HG03196 (cell line): ENCODE data around the gene ZNF304.
"Not testable (repeated sequence)": the region's sequence is repeated elsewhere in the genome, so short reads cannot be mapped to it uniquely, and the experiment has no call there.

Source experiments
- ATAC-seq: cut with Tn5 transposase; IDR thresholded peaks from one replicate; pipeline ENCODE4 v1.9.1; 2021; ENCODE audit not compliant: unreplicated experiment

ZNF304 gene

DNA sequence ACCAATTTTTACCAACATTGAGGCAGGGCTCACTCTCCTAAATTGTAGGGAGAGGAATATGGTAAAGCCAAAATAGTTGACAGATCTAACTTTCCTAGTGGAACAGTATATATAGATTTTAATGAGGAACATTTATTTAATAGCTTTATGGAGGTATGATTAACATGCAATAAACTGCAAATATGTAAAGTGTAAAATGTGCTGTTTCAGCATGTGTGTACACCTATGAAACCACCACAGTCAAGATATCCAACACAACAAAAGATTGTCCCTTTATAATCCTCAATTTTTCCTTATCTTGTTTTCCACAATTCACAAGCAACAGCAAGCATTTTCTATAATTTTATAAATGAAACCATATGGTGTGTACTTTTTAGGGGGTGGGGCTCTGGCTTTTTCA, 8.2 kb downstream of the ZNF304 start:
- ATAC-seq, result no peak

DNA sequence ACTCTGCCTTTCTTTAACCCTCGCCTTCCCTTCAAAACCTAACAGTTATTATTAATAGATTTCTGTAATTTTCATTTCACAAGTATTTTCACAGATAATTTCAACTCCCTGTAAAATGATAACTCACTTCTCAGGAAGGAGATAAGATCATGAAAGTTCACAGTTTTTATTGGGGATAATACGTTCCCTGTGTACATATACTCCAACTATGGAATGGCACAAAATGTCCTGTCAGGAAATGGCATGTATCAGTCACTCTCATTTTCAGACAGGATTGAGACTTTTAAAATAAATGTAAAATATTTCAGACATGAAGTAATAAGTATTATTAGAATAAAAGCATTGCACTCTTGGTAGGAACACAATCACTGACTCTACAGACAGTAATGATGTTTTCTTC, 11.3 kb downstream of the ZNF304 start:
- ATAC-seq, result no peak

DNA sequence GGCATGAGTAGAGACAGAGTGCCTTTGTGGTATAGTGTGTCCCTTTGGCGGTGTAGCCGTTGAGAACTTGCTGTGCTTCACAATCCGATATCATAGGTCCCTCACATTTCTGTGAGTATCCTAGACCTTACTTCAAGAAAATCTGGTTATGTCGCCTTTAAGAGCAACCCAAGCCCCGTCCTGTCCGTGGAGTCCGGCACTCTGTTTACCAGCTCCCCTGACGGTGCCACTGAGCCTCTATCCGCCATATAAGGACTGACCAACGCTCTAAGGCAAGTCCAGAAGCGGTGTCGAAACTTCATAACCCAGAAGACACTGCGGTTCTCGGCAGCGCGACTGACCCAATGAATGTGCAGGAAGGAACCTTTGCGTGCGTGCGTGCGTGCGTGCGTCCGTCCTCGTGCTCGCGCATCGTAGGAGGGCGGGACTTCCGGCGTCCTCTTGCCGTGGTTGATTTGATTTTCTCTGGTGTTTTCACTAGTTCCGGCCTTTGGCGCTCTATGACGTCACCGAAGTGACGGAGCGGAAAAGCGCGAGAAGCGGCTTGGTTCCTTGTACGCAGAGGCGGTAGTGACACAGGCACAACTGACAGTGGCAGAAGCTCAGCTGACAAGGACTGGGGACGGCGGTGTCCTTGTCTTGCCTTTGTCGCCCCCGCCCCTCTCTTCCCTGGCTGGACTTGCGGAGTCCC, 12.1 kb downstream of the ZNF304 start, which contains the start of the genes TRAPPC2B and ZNF547:
Gene TRAPPC2B (plus strand): TSS at position 555 of the 691 bp plus-strand sequence. CDS start 1,283 bp downstream, outside the sequence.
Gene ZNF547 (plus strand): TSS at position 555 of the 691 bp plus-strand sequence. CDS start 5,005 bp downstream, outside the sequence.
- ATAC-seq, result peak; percentile 95

DNA sequence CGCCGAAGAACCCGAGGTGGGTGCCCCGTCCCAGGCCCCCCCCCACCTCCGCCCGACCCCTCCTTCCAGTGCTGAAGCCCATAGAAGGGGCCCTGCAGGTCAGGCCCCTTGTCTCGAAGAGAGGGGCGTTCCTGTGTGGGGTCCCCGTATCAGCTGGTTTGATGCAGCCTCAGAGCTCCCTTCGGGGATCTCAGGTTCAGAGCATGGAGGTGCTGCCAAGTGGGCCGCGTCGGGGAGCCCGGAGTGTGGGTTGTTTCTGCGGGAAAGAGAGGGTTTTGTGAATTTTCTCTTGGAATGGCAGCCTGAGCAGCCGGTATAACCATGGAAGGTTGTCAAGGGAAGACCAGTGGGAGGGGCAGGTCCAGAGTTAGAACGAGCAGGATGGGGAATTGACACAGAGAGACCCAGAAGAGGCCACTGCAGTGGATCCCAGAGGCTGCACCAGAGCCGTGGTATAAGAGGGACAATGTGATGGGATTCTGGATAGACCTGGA, 12.7 kb downstream of the ZNF304 start:
- ATAC-seq, result no peak

DNA sequence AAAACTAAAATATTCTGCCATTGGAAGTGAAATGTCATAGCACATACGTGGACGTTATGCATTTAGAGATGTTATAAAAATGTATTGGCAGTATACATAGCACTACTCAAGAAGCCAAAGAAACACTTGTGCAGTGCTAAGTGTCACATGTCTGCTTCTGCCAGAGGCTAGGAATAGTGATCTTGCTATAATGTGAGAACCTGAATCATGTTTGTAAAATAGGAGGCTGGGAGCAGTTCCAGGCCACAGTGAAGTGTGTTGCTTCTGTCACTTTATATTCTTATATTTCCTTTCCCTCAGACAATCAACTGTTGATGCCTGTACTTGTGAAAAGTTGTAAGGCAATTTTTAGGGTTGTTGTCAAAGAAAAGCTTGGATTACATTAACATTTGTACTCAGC, 15.7 kb downstream of the ZNF304 start:
- ATAC-seq, result no peak

DNA sequence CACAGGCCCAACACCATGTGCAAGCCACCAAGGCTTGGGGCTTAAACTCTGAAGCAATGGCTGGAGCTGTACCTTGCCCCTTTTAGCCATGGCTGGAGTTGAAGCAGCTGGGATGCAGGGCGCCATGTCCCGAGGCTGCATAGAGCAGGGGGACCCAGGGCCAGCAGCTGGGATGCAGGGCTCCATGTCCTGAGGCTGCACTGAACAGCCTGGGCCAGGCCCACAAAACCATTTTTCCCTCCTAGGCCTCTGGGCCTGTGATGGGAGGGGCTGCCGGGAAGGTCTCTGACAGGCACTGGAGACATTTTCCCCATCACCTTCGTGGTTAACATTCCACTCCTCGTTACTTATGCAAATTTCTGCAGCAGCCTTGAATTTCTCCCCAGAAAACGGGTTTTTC, 23.1 kb downstream of the ZNF304 start:
- ATAC-seq, result no peak

DNA sequence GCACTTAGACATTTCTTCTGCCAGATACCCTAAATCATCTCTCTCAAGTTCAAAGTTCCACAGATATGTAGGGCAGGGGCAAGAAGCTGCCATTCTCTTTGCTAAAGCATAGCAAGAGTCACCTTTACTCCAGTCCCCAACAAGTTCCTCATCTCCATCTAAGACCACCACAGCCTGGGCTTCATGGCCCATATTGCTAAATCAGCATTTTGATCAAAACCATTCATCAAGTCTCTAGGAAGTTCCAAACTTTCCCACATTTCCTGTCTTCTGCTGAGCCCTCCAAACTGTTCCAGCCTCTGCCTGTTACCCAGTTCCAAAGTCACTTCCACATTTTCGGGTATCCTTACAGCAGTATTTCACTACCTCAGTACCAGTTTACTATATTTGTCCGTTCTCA, 23.6 kb downstream of the ZNF304 start:
- not testable (repeated sequence) for ATAC-seq

DNA sequence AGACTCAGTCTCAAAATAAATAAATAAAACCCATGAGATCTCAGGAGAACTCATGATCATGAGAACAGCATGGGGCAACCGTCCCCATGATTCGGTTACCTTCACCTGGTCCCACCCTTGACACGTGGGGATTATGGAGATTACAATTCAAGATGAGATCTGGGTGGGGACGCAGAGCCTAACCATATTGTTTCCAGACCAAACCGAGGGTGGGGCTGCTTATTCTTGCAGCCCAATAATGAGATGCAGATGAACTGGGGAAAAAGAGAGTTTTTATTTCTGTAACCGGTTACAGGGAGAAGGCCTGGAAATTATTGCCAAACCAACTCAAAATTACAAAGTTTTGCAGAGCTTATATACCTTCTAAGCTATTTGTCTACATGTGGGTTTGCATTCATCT, 25.1 kb downstream of the ZNF304 start:
- no peak for ATAC-seq

DNA sequence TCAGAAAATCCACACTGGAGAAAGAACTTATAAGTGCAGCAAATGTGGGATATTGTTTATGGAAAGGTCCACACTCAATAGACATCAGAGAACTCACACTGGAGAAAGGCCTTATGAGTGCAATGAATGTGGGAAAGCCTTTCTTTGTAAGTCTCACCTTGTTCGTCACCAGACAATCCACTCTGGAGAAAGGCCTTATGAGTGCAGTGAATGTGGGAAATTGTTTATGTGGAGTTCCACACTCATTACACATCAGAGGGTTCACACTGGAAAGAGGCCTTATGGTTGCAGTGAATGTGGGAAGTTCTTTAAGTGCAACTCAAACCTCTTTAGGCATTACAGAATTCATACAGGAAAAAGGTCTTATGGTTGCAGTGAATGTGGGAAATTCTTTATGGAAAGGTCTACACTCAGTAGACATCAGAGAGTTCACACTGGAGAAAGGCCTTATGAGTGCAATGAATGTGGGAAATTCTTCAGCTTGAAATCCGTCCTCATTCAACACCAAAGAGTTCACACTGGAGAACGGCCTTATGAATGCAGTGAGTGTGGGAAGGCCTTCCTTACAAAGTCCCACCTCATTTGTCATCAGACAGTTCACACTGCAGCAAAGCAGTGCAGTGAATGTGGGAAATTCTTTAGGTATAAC, 26.6 kb downstream of the ZNF304 start:
- ATAC-seq, result no peak

DNA sequence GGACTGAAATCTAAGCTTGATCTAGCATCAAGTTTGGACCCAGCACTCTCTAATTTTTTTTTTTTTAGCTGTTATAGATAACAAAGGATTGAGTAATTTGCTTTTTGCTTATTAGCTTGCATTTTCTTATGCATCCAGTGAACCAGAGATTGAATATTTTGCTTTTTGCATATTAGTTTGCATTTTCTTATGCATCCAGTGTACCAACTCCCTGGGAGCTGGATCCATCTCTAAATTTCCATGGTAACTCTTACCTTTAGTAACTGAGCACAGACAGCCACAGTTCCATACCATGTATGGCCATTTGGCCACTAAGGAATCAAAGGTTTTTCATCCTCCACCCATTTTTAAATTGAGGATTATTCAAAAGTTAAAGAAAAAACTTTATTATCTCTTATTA, 29.9 kb downstream of the ZNF304 start:
- no peak for ATAC-seq

DNA sequence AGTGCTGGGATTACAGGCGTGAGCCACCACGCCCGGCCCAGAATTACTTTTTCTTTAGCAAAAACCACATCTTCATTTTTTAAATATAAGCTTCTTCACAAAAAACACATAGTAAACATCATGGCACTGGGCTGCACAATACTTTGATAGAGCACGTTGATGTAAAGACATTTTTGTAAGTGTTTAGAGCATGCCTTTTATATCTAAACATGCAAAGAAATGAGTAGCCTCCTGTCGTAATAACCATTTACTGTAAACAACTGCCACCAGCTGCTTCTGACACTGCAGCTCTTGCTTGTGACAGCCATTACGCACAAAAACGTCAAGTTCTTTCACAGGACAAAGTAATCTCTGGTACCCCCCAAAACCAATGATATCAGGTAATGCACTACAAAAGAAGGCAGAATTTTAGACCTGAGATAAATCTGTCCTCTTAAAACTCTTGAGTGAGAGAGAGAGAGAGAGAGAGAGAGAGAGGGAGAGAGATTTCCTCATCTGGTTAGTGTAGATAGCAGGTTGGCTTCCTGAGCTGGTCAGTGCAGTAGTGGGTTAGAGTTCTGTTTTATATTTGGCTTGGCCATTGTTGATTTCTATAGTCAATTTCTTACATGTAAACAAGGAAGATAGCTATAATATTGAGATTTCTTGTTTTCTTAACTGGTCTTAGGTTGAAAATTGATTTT, 31.9 kb downstream of the ZNF304 start:
- ATAC-seq, result no peak

DNA sequence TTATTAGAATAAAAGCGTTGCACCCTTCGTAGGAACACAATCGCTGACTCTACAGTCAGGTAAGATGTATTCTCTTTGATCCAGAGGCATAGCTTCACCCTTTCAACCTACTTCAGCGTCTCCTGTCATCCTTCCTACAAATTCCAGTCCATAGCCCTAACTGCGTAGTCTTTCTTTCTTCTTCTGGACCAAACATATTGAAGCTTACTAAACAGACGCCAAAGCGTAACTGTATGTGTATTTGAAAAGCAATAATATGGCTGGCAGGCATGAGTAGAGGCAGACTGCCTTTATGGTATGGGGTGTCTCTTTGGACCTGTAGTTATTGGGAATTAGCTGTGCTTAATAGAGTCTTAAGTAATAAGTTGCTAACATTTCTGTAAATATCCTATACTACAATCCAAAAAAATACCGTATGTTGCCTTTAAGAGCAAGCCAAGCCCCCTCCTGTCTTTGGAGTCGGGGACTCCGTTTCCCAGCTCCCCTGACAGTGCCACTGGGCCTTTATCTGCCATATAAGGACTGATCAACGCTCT, 38.2 kb downstream of the ZNF304 start:
- ATAC-seq, result no peak

DNA sequence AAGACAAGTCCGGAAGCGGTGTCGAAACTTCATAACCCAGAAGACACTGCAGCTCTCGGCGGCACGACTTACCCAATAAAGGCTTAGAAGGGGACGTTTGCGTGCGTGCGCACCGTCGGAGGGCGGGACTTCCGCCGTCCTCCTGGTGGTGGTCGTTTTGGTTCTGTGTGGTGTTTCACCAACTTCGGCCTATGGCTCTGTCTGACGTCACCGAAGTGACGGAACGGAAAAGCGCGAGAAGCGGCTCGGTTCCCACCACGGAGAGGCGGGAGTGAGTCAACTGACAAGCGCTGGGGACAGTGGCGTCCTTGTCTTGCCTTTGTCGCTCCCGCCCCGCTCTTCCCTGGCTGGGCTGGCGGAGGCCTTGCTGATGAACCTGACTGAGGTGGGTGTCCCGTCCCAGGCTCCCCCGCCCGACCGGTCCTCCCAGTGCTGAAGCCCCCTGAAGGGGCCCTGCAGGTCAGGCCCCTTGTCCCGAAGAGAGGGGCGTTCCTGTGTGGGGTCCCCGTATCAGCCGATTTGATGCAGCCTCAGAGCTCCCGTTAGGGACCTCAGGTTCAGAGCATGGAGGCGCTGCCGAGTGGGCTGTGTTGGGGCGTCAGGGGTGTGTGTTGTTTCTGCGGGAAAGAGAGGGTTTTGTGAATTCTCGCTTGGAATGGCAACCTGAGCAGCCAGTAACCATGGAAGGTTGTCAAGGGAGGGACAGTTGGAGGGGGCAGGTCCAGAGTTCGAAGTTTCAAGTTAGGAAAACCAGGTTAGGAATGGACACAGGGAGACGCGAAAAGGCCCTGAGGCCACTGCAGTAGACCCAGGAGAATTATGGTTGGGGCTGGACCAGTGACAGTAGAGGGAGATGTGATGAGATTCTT, 38.9 kb downstream of the ZNF304 start, which contains the start of gene ZNF548:
Gene ZNF548 (plus strand): TSS at position 125 of the 869 bp plus-strand sequence. CDS start 246 bp downstream, at position 371.
- ATAC-seq, result peak; percentile 96

DNA sequence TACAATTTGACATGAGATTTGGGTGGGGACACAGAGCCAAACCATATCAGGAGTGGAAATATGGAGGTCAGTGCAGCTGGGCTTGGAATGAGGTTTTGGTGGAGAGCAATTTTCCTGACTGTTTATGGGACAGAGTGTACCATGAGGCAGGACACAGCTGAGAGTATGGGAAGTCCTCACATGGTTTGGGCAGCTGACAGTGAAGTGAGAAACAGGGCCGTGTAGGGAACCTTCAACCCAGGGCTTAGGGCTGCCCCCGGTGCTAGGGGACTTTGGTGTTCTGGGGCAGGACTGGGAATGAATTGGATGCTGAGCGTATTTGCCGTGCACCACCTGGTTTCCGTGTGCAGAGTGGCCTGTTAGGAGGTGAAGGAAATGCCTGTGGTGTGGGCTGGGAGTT, 44.6 kb downstream of the ZNF304 start:
- ATAC-seq, result no peak

DNA sequence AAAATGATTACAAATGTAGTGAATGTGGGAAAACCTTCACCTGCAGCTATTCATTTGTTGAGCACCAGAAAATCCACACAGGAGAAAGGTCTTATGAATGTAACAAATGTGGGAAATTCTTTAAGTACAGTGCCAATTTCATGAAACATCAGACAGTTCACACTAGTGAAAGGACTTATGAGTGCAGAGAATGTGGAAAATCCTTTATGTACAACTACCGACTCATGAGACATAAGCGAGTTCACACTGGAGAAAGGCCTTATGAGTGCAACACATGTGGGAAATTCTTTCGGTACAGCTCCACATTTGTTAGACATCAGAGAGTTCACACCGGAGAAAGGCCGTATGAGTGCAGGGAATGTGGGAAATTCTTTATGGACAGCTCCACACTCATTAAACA, 47.8 kb downstream of the ZNF304 start:
- no peak for ATAC-seq

DNA sequence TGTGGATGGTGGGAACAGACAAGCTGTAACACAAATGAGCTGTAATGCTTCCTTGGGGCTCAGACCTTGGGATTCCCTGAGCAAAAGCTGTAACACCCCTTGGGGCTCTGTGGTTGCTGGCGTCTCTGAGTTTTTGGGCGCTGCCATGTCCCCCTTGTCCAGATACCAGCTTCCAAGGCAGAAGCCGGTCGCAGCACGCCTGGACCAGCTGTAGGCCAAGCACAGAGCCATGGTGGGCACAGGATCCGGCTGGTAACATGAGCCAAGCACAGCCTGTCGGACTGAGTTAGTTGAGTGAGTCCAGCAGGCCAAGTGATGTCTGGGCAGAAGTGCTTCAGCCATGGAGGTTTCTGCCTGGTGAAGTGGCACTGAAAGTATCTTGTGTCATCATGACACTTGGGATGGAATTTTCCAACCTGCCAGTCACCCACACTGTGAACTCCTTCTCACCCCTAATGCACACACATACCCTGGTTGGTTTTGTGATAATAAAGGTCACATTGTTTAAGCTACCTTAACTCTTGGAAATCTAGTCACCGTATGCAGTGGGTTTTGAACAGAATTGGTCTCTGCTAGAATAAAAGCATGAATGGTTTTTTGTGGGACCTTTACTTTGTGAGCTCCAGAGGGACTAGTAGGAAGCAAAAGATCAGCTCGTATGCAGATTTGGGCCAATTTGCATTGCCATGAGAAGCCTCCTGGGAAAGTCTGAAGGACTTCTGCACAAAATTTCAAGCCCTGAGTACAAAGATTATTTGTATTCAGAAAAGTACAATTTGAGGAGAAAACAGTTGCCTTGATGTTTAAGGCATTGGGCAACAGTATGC, 52.9 kb downstream of the ZNF304 start:
- no peak for ATAC-seq

DNA sequence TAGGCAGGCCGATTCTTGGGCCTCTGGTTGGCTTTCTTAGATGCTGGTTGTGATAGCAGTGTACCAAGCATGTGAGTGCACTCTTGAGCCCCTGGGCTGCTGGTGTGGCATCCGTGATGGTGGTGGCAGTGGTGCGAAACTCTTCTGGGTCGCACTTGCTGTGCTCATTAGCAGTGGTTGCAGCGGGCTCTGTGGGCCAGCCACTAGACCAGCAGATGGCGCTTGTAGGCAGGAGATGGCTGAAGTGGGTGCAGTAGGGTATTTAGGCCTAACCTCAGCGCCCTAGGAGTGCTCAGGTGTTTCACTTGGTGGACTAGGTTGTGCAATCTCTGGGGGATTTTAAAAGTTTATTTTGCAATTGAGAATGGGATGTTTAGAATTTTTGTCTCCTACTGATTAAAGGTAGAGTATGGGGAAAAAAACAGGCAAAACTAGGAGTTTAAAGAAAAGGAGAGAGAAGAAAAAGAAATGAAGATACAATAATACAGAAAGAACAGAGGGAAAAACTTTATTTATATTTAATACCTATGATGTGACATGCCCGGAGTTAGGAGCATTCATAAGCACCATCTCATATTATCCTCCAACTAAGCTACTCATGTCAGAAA, 55.5 kb downstream of the ZNF304 start:
- no peak for ATAC-seq
